Naive thymus-derived CD4-positive, alpha-beta T cell (primary cell): ENCODE results near the gene SLX4IP. TPM values are rescaled to one million over a fixed set of nuclear protein-coding genes. Genes with fewer than 3 reads are reported as not detected.
A peak's percentile ranks its signal among the peaks of the same experiment; 100 is the strongest.

Experiments
- ATAC-seq: fragments of 150-1000 bp; cut with Tn5 transposase; 2 replicates; pipeline ENCODE4 v1.10.0; 2021; ENCODE audit warnings: mild to moderate bottlenecking, moderate library complexity
- CTCF ChIA-PET: fragments of 350-600 bp; sonication (Branson Sonifier 250); formaldehyde crosslinking; loops from one replicate; lab custom pipeline; 2021; ENCODE audit warnings: antibody characterized with exemption; lab: Charles Lee
- POLR2A ChIA-PET: fragments of 350-600 bp; sonication (Branson Sonifier 250); formaldehyde crosslinking; loops from one replicate; lab custom pipeline; 2021; ENCODE audit warnings: antibody characterized with exemption, inconsistent platforms; lab: Charles Lee
- DNase-seq, 9 donors: peaks; one replicate each; pipeline versions ENCODE4 v3.0.0 to v3.0.0-alpha.2; 2020 to 2022; ENCODE audit warnings: mixed read lengths in 1 of 9
- H3K27ac ChIP-seq: one replicate; pipeline ENCODE4 v1.7.0; 2013; ENCODE audit warnings: mild to moderate bottlenecking, low read depth, low read length, moderate library complexity
- H3K27me3 ChIP-seq, 2 donors: one replicate each; pipeline ENCODE4 v1.7.0; 2013; ENCODE audit warnings: low read length in 2 of 2, mild to moderate bottlenecking in 2 of 2, moderate library complexity in 2 of 2; ENCODE audit not compliant: control insufficient read depth in 2 of 2, insufficient read depth in 2 of 2
- H3K36me3 ChIP-seq, 3 experiments: 1 replicate in 2 of 3; 2 replicates in 1 of 3; pipeline ENCODE4 v1.7.0; 2013; ENCODE audit warnings: low read length in 3 of 3, mild to moderate bottlenecking in 3 of 3, moderate library complexity in 1 of 3; ENCODE audit not compliant: insufficient read depth in 3 of 3, control insufficient read depth in 2 of 3
- H3K4me1 ChIP-seq, 2 donors: one replicate each; pipeline ENCODE4 v1.7.0; 2013; ENCODE audit warnings: low read length in 2 of 2, mild to moderate bottlenecking in 2 of 2, moderate library complexity in 1 of 2; ENCODE audit not compliant: control insufficient read depth in 2 of 2, insufficient read depth in 2 of 2
- H3K4me3 ChIP-seq: 2 replicates; pipeline ENCODE4 v1.7.0; 2013; ENCODE audit warnings: mild to moderate bottlenecking, low read length
- H3K9me3 ChIP-seq, 3 experiments: 1 replicate in 2 of 3; 2 replicates in 1 of 3; pipeline ENCODE4 v1.7.0; 2013; ENCODE audit warnings: low read length in 3 of 3; ENCODE audit not compliant: control insufficient read depth in 2 of 3
- H3K27ac Mint-ChIP-seq, 9 donors: one replicate each; pipeline ENCODE4 v1.8.0; 2020 to 2022; ENCODE audit warnings: mixed read lengths in 9 of 9, mild to moderate bottlenecking in 8 of 9, moderate library complexity in 5 of 9, inconsistent platforms in 2 of 9
- H3K27me3 Mint-ChIP-seq, 5 donors: one replicate each; pipeline ENCODE4 v1.8.0; 2021 to 2022; ENCODE audit warnings: mixed read lengths in 5 of 5, mild to moderate bottlenecking in 1 of 5
- H3K36me3 Mint-ChIP-seq, 5 donors: one replicate each; pipeline ENCODE4 v1.8.0; 2020 to 2022; ENCODE audit warnings: mixed read lengths in 5 of 5, mild to moderate bottlenecking in 3 of 5, inconsistent platforms in 1 of 5
- H3K4me1 Mint-ChIP-seq, 7 donors: one replicate each; pipeline ENCODE4 v1.8.0; 2020 to 2022; ENCODE audit warnings: mixed read lengths in 7 of 7, mild to moderate bottlenecking in 3 of 7, inconsistent platforms in 1 of 7
- H3K4me3 Mint-ChIP-seq, 10 donors: one replicate each; pipeline ENCODE4 v1.8.0; 2020 to 2022; ENCODE audit warnings: mild to moderate bottlenecking in 10 of 10, mixed read lengths in 10 of 10, moderate library complexity in 6 of 10, inconsistent platforms in 2 of 10
- H3K9me3 Mint-ChIP-seq, 11 donors: one replicate each; pipeline ENCODE4 v1.8.0; 2020 to 2022; ENCODE audit warnings: mixed read lengths in 11 of 11, mild to moderate bottlenecking in 4 of 11, inconsistent platforms in 1 of 11, moderate library complexity in 1 of 11
- intact Hi-C, 2 donors: fragments of 100-400 bp; cut with micrococcal nuclease; formaldehyde crosslinking; loops; one replicate each; pipeline ENCODE4 v1.15.1; 2023
- polyA plus RNA-seq, 2 donors: library from polyadenylated mRNA; unstranded; fragments of 300-500 nt; fragmentation: Illumina TruSeq; gene quantifications; one replicate each; pipeline ENCODE4 v1.2.3, GENCODE V29; 2021
- total RNA-seq, 6 experiments: library from RNA in 5 of 6; stranded (reverse) in 5 of 6; gene quantifications; 1 replicate in 5 of 6; 2 replicates in 1 of 6; pipeline ENCODE4 v1.2.3 and lab custom pipeline; 2021 to 2026

Gene SLX4IP
- total and polyA plus RNA-seq, 7 experiments from 2014 or later, result 1.6 to 8.2 (median 5.3) TPM

- H3K36me3 Mint-ChIP-seq, result peaks cover 0 to 4% (median 0%) of the 10 kb centered on the region in 5 donors
- H3K4me3 ChIP-seq, result no peak overlapping the region
- intact Hi-C loops, result no loop called here
- H3K4me1 ChIP-seq, result no peaks in the 10 kb centered on the region
- no peaks in the 10 kb centered on the region for H3K9me3 Mint-ChIP-seq
- ATAC-seq (no peak), DNase-seq (no peak)
- H3K27me3 Mint-ChIP-seq, result peaks cover 0 to 3% (median 0%) of the 10 kb centered on the region in 5 donors
- H3K4me3 Mint-ChIP-seq, result no peak overlapping the region
- H3K36me3 ChIP-seq, result no peaks in the 10 kb centered on the region
- ChIA-PET CTCF (no interaction called here), POLR2A (no interaction called here)
- no peaks in the 10 kb centered on the region for H3K9me3 ChIP-seq
- H3K4me1 Mint-ChIP-seq, result peaks cover 0 to 11% (median 0%) of the 10 kb centered on the region in 7 donors
- H3K27ac ChIP-seq, result no peak overlapping the region
- no peak overlapping the region for H3K27ac Mint-ChIP-seq
- H3K27me3 ChIP-seq, result no peaks in the 10 kb centered on the region
Measured at GRCh38 chr20:10640897-10641296, 205.8 kb downstream of the SLX4IP start.

GRCh38 chr20:10641467-10641866 lies 206.4 kb downstream of the SLX4IP start:
- no peaks in the 10 kb centered on the region for H3K9me3 Mint-ChIP-seq
- intact Hi-C loops, result no loop called here
- CTCF ChIA-PET, result no interaction called here
- no peaks in the 10 kb centered on the region for H3K9me3 ChIP-seq
- no peaks in the 10 kb centered on the region for H3K36me3 ChIP-seq
- no peak for ATAC-seq
- no peak overlapping the region for H3K27ac Mint-ChIP-seq
- no peak for DNase-seq
- POLR2A ChIA-PET, result no interaction called here
- no peaks in the 10 kb centered on the region for H3K4me1 ChIP-seq
- H3K4me3 Mint-ChIP-seq, result no peak overlapping the region
- H3K36me3 Mint-ChIP-seq, result peaks cover 0 to 3% (median 0%) of the 10 kb centered on the region in 5 donors
- H3K27me3 Mint-ChIP-seq, result peaks cover 0 to 3% (median 0%) of the 10 kb centered on the region in 5 donors
- H3K27ac ChIP-seq, result no peak overlapping the region
- peaks cover 0 to 13% (median 0%) of the 10 kb centered on the region in 7 donors for H3K4me1 Mint-ChIP-seq
- no peak overlapping the region for H3K4me3 ChIP-seq
- no peaks in the 10 kb centered on the region for H3K27me3 ChIP-seq

- Mint-ChIP-seq H3K4me3 (no peak overlapping the region), H3K4me1 (peaks cover 0 to 14% (median 0%) of the 10 kb centered on the region in 7 donors), H3K36me3 (no peaks in the 10 kb centered on the region), H3K27me3 (peaks cover 0 to 3% (median under 1%) of the 10 kb centered on the region in 5 donors), H3K27ac (no peak overlapping the region), H3K9me3 (no peaks in the 10 kb centered on the region)
- CTCF ChIA-PET, result no interaction called here
- intact Hi-C loops, result no loop called here
- no peaks in the 10 kb centered on the region for H3K36me3 ChIP-seq
- ATAC-seq (no peak), DNase-seq (no peak)
- POLR2A ChIA-PET, result no interaction called here
- no peak overlapping the region for H3K27ac ChIP-seq
- H3K27me3 ChIP-seq, result no peaks in the 10 kb centered on the region
- no peaks in the 10 kb centered on the region for H3K9me3 ChIP-seq
- H3K4me1 ChIP-seq, result no peaks in the 10 kb centered on the region
- H3K4me3 ChIP-seq, result no peak overlapping the region
Measured at GRCh38 chr20:10641893-10642292, 206.8 kb downstream of the SLX4IP start.

- Mint-ChIP-seq H3K27me3 (peaks cover under 1 to 12% (median 4%) of the 10 kb centered on the region in 5 donors), H3K27ac (no peak overlapping the region), H3K4me1 (peaks cover 0 to 14% (median 0%) of the 10 kb centered on the region in 7 donors), H3K9me3 (no peaks in the 10 kb centered on the region), H3K4me3 (no peak overlapping the region), H3K36me3 (no peaks in the 10 kb centered on the region)
- DNase-seq, result no peak
- Histone ChIP-seq H3K27me3 (no peaks in the 10 kb centered on the region), H3K4me3 (no peak overlapping the region), H3K9me3 (no peaks in the 10 kb centered on the region), H3K4me1 (no peaks in the 10 kb centered on the region), H3K36me3 (no peaks in the 10 kb centered on the region), H3K27ac (no peak overlapping the region)
- ChIA-PET CTCF (no interaction called here), POLR2A (no interaction called here)
- no peak for ATAC-seq
- intact Hi-C loops, result no loop called here
Measured at GRCh38 chr20:10642856-10643559, 207.9 kb downstream of the SLX4IP start.

GRCh38 chr20:10643560-10643873 lies 208.4 kb downstream of the SLX4IP start:
- H3K27me3 Mint-ChIP-seq, result peaks cover 2 to 12% (median 7%) of the 10 kb centered on the region in 5 donors
- peaks cover 0 to 14% (median 0%) of the 10 kb centered on the region in 7 donors for H3K4me1 Mint-ChIP-seq
- no peak overlapping the region for H3K27ac ChIP-seq
- H3K27me3 ChIP-seq, result no peaks in the 10 kb centered on the region
- ChIA-PET POLR2A (no interaction called here), CTCF (no interaction called here)
- no peak overlapping the region for H3K4me3 ChIP-seq
- ATAC-seq (no peak), DNase-seq (no peak)
- no peaks in the 10 kb centered on the region for H3K36me3 Mint-ChIP-seq
- H3K36me3 ChIP-seq, result no peaks in the 10 kb centered on the region
- H3K4me3 Mint-ChIP-seq, result no peak overlapping the region
- H3K9me3 ChIP-seq, result no peaks in the 10 kb centered on the region
- H3K27ac Mint-ChIP-seq, result no peak overlapping the region
- H3K9me3 Mint-ChIP-seq, result no peaks in the 10 kb centered on the region
- intact Hi-C loops, result no loop called here
- H3K4me1 ChIP-seq, result no peaks in the 10 kb centered on the region

- H3K27me3 Mint-ChIP-seq, result peaks cover 2 to 12% (median 7%) of the 10 kb centered on the region in 5 donors
- DNase-seq (no peak), ATAC-seq (no peak)
- POLR2A ChIA-PET, result interaction anchor here (0.8 kb wide), 1 partner anchor 44 kb away, joined by 3 read pairs; no protein-coding TSS in a partner anchor
- CTCF ChIA-PET, result no interaction called here
- no peak overlapping the region for H3K27ac ChIP-seq
- H3K4me3 Mint-ChIP-seq, result peak overlapping the region in 1 of 10 donors; percentile 15
- no peaks in the 10 kb centered on the region for H3K36me3 ChIP-seq
- no peaks in the 10 kb centered on the region for H3K9me3 Mint-ChIP-seq
- H3K4me1 Mint-ChIP-seq, result peaks cover 0 to 14% (median 0%) of the 10 kb centered on the region in 7 donors
- no peaks in the 10 kb centered on the region for H3K27me3 ChIP-seq
- H3K4me1 ChIP-seq, result no peaks in the 10 kb centered on the region
- no peaks in the 10 kb centered on the region for H3K36me3 Mint-ChIP-seq
- intact Hi-C loops, result no loop called here
- H3K9me3 ChIP-seq, result no peaks in the 10 kb centered on the region
- no peak overlapping the region for H3K4me3 ChIP-seq
- H3K27ac Mint-ChIP-seq, result no peak overlapping the region
Measured at GRCh38 chr20:10644458-10645204, 209.5 kb downstream of the SLX4IP start.
